IMR-90 (cell line): ENCODE data around the gene ADAMTS12. TPM values are rescaled to one million over a fixed set of nuclear protein-coding genes. Genes with fewer than 3 reads are reported as not detected.

Experiments used
- ATAC-seq: fragments of 200-7000 bp; cut with Tn5 transposase; 2 replicates; pipeline ENCODE4 v1.9.1; 2020; ENCODE audit warnings: low read depth, mild to moderate bottlenecking, moderate library complexity
- BruUV-seq: library from RNA; stranded (reverse); fragments of 400-500 nt; replicated peaks from 2 replicates; lab custom pipeline; 2021; lab: Mats Ljungman, UMichigan
- CTCF ChIA-PET: fragments of 300-600 bp; formaldehyde crosslinking; extraction: SDS; loops from one replicate; lab custom pipeline; 2021; ENCODE audit warnings: antibody characterized with exemption; lab: Yijun Ruan, JAX
- POLR2A ChIA-PET: fragments of 300-600 bp; sonication (Branson Sonifier 250); formaldehyde crosslinking; loops from one replicate; lab custom pipeline; 2022; ENCODE audit warnings: antibody characterized with exemption; ENCODE audit not compliant: unreplicated experiment; lab: Charles Lee
- DNase-seq: peaks from one replicate; pipeline ENCODE4 v3.0.0; 2013
- H2AFZ ChIP-seq: replicated peaks from 2 replicates; pipeline ENCODE3; 2013; ENCODE audit warnings: low read length, mild to moderate bottlenecking; ENCODE audit not compliant: poor library complexity
- H2AK5ac ChIP-seq: 2 replicates; pipeline ENCODE4 v1.6.1; 2013; ENCODE audit warnings: low read depth, low read length, inconsistent platforms
- H2AK9ac ChIP-seq: replicated peaks from 2 replicates; pipeline ENCODE3; 2013; ENCODE audit warnings: mild to moderate bottlenecking, low read depth, low read length, moderate library complexity; ENCODE audit not compliant: poor library complexity
- H2BK120ac ChIP-seq: 2 replicates; pipeline ENCODE4 v1.6.1; 2013; ENCODE audit warnings: low read depth, low read length, inconsistent platforms
- H2BK15ac ChIP-seq: 3 replicates; pipeline ENCODE4 v1.6.1; 2013; ENCODE audit warnings: low read depth, low read length, inconsistent platforms
- H2BK20ac ChIP-seq: 2 replicates; pipeline ENCODE4 v1.6.1; 2013; ENCODE audit warnings: low read depth, mild to moderate bottlenecking, inconsistent platforms, low read length, moderate library complexity
- H2BK5ac ChIP-seq: 2 replicates; pipeline ENCODE4 v1.6.1; 2013; ENCODE audit warnings: mild to moderate bottlenecking, low read depth, low read length, inconsistent platforms; ENCODE audit not compliant: poor library complexity, severe bottlenecking
- H3K14ac ChIP-seq: replicated peaks from 2 replicates; pipeline ENCODE4 v1.6.1; 2013; ENCODE audit warnings: low read depth, low read length, inconsistent platforms
- H3K18ac ChIP-seq: 2 replicates; pipeline ENCODE4 v1.6.1; 2013; ENCODE audit warnings: low read depth, low read length, control low read depth
- H3K23ac ChIP-seq: 2 replicates; pipeline ENCODE4 v1.6.1; 2013; ENCODE audit warnings: low read depth, low read length, inconsistent platforms
- H3K27ac ChIP-seq: 2 replicates; pipeline ENCODE4 v1.5.1; 2013; ENCODE audit warnings: mild to moderate bottlenecking, control low read depth, low read length; ENCODE audit not compliant: insufficient read depth
- H3K27me3 ChIP-seq: 2 replicates; pipeline ENCODE4 v1.6.1; 2013; ENCODE audit warnings: low read length; ENCODE audit not compliant: control insufficient read depth, insufficient read depth
- H3K36me3 ChIP-seq: 2 replicates; pipeline ENCODE4 v1.6.1; 2013; ENCODE audit warnings: low read length, mixed read lengths; ENCODE audit not compliant: control insufficient read depth, insufficient read depth
- H3K4ac ChIP-seq: 2 replicates; pipeline ENCODE4 v1.6.1; 2013; ENCODE audit warnings: low read depth, low read length, inconsistent platforms
- H3K4me1 ChIP-seq: 2 replicates; pipeline ENCODE4 v1.6.1; 2013; ENCODE audit warnings: low read length, mixed read lengths; ENCODE audit not compliant: control insufficient read depth, insufficient read depth
- H3K4me2 ChIP-seq: 2 replicates; pipeline ENCODE4 v1.6.1; 2013; ENCODE audit warnings: low read depth, mild to moderate bottlenecking, control low read depth, low read length, moderate library complexity
- H3K4me3 ChIP-seq: 2 replicates; pipeline ENCODE4 v1.5.1; 2013; ENCODE audit warnings: low read depth, mild to moderate bottlenecking, control low read depth, low read length, moderate library complexity; ENCODE audit not compliant: insufficient read depth
- H3K56ac ChIP-seq: 2 replicates; pipeline ENCODE4 v1.6.1; 2013; ENCODE audit warnings: low read length, inconsistent platforms; ENCODE audit not compliant: insufficient read depth; ENCODE audit errors: extremely low read depth
- H3K79me1 ChIP-seq, 2 experiments: 2 replicates each; pipeline ENCODE4 v1.6.1; 2013; ENCODE audit warnings: low read length in 2 of 2, inconsistent platforms in 1 of 2, low read depth in 1 of 2
- H3K9ac ChIP-seq: 2 replicates; pipeline ENCODE4 v1.6.1; 2013; ENCODE audit warnings: low read depth, low read length, control low read depth
- H3K9me1 ChIP-seq: 2 replicates; pipeline ENCODE4 v1.6.1; 2013; ENCODE audit warnings: low read length, inconsistent platforms; ENCODE audit not compliant: insufficient read depth
- H3K9me3 ChIP-seq: 2 replicates; pipeline ENCODE4 v1.6.1; 2013; ENCODE audit warnings: low read length; ENCODE audit not compliant: control insufficient read depth, insufficient read depth
- H4K20me1 ChIP-seq: 2 replicates; pipeline ENCODE4 v1.6.1; 2013; ENCODE audit warnings: low read length, inconsistent platforms; ENCODE audit not compliant: insufficient read depth
- H4K5ac ChIP-seq: 2 replicates; pipeline ENCODE4 v1.6.1; 2013; ENCODE audit warnings: mild to moderate bottlenecking, low read depth, low read length, control low read depth
- H4K8ac ChIP-seq, 2 experiments: 2 replicates each; pipeline ENCODE4 v1.6.1; 2013; ENCODE audit warnings: low read depth in 2 of 2, low read length in 2 of 2, control low read depth in 1 of 2, inconsistent platforms in 1 of 2
- H4K91ac ChIP-seq: 2 replicates; pipeline ENCODE4 v1.6.1; 2013; ENCODE audit warnings: low read depth, low read length, inconsistent platforms; ENCODE audit not compliant: insufficient read depth
- RFX5 ChIP-seq: IDR thresholded peaks from 2 replicates; pipeline ENCODE4 v1.8.0; 2012; ENCODE audit warnings: low read depth, mild to moderate bottlenecking, low read length, moderate library complexity
- WGBS, 2 experiments: methylation state at CpG; one replicate each; pipeline versions ENCODE4 v1.1.5 to v1.1.7; 2013; ENCODE audit warnings: missing lambda C conversion rate in 2 of 2; ENCODE audit not compliant: insufficient read length in 1 of 2; ENCODE audit errors: extremely low coverage in 2 of 2; 5-methylcytosine and 5-hydroxymethylcytosine counted together
- dilution Hi-C: fragments of 300-500 bp; cut with HindIII; formaldehyde crosslinking; loops from one replicate; pipeline ENCODE4 v1.14.3; 2018; ENCODE audit warnings: low sequenced_read_pairs; ENCODE audit not compliant: unreplicated experiment
- in situ Hi-C: fragments of 300-500 bp; cut with MboI; formaldehyde crosslinking; loops from 3 replicates; pipeline ENCODE4 v1.14.3; 2019; ENCODE audit warnings: low sequenced_read_pairs, inconsistent platforms, mixed read lengths
- intact Hi-C: fragments of 100-400 bp; cut with micrococcal nuclease; formaldehyde crosslinking; loops from 2 replicates; pipeline ENCODE4 v1.10.0; 2022
- polyA plus RNA-seq, 3 experiments: library from polyadenylated mRNA; depleted of rRNA; stranded (reverse); fragments of >200 nt; gene quantifications; 2 replicates each; pipeline ENCODE4 v1.2.3, GENCODE V29; 2012; ENCODE audit warnings: low replicate concordance in 1 of 3
- total RNA-seq: library from RNA; depleted of rRNA; stranded (reverse); fragments of >200 nt; gene quantifications from 2 replicates; pipeline ENCODE4 v1.2.3, GENCODE V29; 2012

The ADAMTS12 gene
- total and polyA plus RNA-seq, 2 of the 4 experiments (the other 2 are of a cell fraction), result 27.3 to 51.3 TPM

DNA sequence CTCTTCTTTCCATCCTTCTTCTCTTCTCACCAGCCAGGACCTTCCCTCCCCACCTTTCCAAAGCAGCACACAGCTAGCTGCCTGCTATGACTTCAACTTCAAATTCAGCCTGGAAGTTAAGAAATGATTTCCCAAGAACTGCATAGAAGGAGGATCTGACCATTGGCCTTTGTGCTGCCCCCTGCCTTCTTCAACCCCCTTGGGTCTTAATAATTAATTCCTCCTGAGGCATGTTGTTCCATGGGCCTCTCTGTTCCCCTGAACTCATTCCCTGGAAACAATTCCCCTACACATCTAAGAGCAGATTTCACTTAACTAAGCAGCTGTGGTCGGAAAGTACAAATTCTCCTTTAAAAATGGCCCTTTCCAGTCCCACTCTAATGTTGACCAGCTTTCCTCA is 62.4 kb downstream of the ADAMTS12 start:
- no TSS peak for BruUV-seq
- POLR2A ChIA-PET, result no interaction called here
- peaks cover 5% of the 10 kb centered on the region; the same call in 1 of the 2 replicates for H4K20me1 ChIP-seq
- H4K91ac ChIP-seq, result no peak overlapping the region
- no peak overlapping the region for H2BK15ac ChIP-seq
- no peak overlapping the region for H2BK20ac ChIP-seq
- no peak for TF ChIP-seq RFX5
- H3K9ac ChIP-seq, result no peak overlapping the region
- no peak overlapping the region for H2AK9ac ChIP-seq
- no peak for ATAC-seq
- H3K23ac ChIP-seq, result no peak overlapping the region
- H3K4me3 ChIP-seq, result no peak overlapping the region
- no peak overlapping the region for H3K27ac ChIP-seq
- no peak overlapping the region for H3K4ac ChIP-seq
- peaks cover 2% of the 10 kb centered on the region for H3K9me1 ChIP-seq
- H3K4me1 ChIP-seq, result peaks cover 7% of the 10 kb centered on the region
- H4K8ac ChIP-seq, result no peak overlapping the region
- 88% methylated on average over 1 of the region's 1 CpG; no CpG with 5 or more reads in 1 of the 2 experiments for WGBS, 2 experiments
- H3K14ac ChIP-seq, result no peak overlapping the region
- H3K27me3 ChIP-seq, result no peaks in the 10 kb centered on the region
- DNase-seq, result no peak
- no peak overlapping the region for H3K18ac ChIP-seq
- no peak overlapping the region for H4K5ac ChIP-seq
- H3K4me2 ChIP-seq, result no peak overlapping the region
- dilution Hi-C loops (no loop called here), intact Hi-C loops (no loop called here), in situ Hi-C loops (no loop called here)
- H2AFZ ChIP-seq, result no peak overlapping the region
- H3K9me3 ChIP-seq, result no peaks in the 10 kb centered on the region
- H3K79me1 ChIP-seq, result peaks cover 4 to 21% of the 10 kb centered on the region in 2 experiments; a peak in 2 of 4 replicates
- no peaks in the 10 kb centered on the region for H3K36me3 ChIP-seq
- no peak overlapping the region for H2BK120ac ChIP-seq
- no peak overlapping the region for H2AK5ac ChIP-seq
- H2BK5ac ChIP-seq, result no peak overlapping the region
- CTCF ChIA-PET, result no interaction called here
- no peak overlapping the region for H3K56ac ChIP-seq
